NCI-H146 treated with DMSO at 0.1 percent for 48 hours (cell line): Measurements from ENCODE around the gene LRP3.
"Not testable (repeated sequence)": the region's sequence is repeated elsewhere in the genome, so short reads cannot be mapped to it uniquely, and the experiment has no call there.

Experiments used
- DNase-seq: peaks from one replicate; lab custom pipeline; 2025; ENCODE audit not compliant: unreplicated experiment; lab: John Stamatoyannopoulos, UW

The LRP3 gene

DNA sequence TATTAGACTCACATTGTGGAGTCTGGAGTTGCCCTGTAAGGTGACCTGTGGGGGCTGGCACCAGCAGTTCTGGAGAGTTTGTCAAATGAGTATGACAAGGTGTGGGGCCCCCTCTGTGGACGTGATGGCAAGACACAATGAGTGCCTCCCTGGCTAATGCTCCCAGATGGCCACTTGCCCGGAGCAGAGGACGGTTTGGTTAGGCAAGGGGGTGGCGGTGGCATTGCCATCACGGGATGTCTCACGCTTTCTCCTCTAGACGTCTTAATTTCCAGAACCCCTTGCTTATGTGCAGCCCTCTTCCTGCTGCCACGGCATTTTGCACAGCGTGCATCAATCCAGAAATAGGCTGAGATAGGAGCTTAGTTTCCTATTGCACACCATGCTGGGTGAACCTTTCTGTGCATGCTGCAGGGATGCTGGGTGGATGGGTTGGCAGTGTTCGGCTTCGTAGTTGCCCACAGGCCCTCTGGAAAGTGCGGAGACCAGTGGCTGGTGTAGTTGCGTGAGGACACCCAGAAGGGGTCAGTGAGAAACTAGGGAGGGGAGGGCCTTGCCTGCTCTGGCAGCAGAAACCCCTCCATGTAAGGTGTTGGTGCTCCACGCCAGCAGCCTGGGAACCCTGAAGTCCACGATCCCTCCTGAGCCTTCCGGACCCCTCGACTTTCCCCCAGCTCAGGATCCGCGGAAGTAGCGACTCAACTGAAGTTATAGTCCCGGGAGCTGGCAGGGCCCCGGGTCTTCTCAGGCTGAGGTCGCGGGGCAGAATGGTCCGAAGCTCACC, 18.1 kb upstream of the LRP3 start:
- peak; percentile 35 for DNase-seq

DNA sequence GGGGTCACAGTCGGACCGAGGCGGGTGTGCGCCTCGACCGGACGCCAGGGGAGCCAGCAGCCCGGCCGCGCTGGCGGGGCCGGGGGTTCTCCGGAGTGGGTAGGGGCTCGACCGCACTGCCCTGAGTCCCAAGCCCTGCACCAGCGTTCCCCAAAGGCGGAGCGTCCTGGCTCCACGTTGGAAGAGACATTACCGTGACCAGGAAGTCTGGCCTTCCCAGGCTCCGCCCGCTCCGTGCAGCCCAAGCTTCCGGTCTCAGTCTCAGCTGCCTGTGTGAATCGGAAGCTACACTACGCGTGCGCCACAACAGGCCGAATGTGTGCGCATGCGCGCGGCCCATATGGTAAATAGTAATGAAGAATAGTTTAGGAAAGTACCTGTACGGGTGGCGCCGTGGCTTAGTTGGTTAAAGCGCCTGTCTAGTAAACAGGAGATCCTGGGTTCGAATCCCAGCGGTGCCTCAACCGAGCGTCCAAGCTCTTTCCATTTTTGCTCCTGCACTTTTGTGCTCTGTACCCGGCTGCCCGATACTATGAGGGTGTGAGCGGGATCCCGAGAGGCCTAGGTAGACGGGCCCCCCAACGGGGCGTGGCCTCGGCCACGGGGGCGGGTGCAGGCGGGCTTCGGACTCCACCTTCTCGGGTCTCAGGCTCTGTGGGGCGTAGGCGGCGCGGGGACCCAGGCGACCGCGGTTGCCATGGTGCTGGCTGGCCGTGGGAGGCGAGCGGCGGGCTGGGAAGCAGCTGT, 17.3 kb upstream of the LRP3 start:
- peak; percentile 100 for DNase-seq

- peak; percentile 79 for DNase-seq
Observed at GRCh38 chr19:33177417-33177979, 16.6 kb upstream of the LRP3 start.

DNA sequence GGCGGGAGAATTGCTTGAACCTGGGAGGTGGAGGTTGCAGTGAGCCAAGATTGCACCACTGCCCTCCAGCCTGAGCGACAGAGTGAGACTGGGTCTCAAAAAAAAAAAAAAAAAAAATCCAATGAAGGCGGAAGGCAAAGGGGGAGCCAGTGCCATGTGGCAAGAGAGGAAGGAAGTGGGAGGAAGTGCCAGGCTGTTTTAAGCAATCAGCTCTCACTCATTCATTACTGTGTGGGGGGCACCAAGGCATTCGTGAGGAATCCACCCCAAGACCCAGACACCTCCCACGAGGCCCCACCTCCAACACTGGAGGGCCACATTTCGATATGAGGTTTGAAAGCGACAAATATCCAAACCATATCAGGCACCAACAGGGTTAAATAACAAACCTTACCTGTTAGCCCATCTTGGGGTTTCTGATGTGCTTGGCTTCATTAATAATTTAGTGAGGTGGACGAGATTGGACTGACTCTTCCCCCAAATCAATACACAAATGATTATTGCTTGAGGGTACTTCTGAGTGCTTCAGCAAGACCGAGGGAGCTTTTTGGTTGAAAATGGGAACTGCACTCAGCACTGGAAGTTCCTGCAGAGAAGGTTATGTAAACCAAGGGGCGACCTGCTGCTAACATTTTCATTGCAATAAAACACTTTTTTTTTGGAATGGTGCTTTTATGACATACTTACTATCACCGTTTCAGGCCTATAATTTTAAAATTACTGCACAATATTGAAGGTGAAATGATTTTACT, 7.5 kb upstream of the LRP3 start:
- no peak for DNase-seq

DNA sequence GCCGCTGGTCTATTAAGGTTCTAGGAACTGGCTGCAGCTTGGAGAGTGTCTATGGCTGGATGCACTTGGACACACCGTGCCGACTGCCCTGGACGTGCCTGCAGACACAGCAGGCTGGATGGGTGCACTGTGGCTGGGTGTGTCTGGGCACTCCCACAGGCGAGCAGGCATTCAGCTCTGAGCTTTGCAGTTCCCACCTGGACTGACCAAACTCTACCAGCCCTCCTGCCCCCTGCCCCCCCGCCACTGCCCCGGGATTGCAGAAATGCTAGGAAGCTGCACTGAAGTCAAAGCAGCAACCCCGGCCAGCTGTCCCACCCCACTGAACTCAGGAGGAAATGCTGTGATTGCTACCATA, 7.0 kb upstream of the LRP3 start:
- DNase-seq: no peak

DNA sequence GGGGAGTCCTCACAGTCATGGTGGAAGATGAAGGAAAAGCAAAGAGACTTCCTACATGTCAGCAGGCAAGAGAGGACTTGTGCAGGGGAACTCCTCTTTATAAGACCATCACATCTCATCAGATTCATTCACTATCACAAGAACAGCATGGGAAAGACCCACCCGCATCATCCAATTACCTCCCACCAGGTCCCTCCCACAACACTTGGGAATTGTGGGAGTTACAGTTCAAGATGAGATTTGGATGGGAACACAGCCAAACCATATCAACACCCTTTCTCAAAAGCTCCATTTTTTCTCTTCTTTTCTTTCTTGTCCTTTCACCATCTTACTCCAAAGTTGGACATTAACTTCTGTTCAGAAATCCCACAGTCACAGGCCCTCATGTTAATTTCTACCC, 4.7 kb upstream of the LRP3 start:
- no peak for DNase-seq

- DNase-seq: not testable (repeated sequence)
Observed at GRCh38 chr19:33191092-33191491, 3.0 kb upstream of the LRP3 start.

- DNase-seq: no peak
Observed at GRCh38 chr19:33191501-33191900, 2.6 kb upstream of the LRP3 start.

- no peak for DNase-seq
Observed at GRCh38 chr19:33192010-33192409, 2.1 kb upstream of the LRP3 start.

- DNase-seq: no peak
Observed at GRCh38 chr19:33193269-33193864, 763 bp upstream of the LRP3 start.

DNA sequence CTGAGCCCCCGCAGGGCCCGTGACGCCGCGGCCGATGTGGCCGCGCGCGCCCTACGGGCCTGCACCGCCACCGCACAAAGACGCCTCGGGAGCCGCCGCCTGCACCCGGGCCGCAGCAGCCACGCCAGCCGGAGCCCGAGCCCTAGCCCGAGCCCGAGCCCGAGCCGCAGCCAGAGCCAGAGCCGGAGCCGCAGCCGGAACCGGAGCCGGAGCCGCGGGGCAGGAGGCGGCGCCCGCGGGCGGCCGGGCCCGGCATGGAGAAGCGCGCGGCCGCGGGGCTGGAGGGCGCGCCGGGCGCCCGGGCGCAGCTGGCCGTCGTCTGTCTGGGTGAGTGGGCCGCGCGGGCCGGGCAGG, 379 bp downstream of the LRP3 start:
- no peak for DNase-seq

DNA sequence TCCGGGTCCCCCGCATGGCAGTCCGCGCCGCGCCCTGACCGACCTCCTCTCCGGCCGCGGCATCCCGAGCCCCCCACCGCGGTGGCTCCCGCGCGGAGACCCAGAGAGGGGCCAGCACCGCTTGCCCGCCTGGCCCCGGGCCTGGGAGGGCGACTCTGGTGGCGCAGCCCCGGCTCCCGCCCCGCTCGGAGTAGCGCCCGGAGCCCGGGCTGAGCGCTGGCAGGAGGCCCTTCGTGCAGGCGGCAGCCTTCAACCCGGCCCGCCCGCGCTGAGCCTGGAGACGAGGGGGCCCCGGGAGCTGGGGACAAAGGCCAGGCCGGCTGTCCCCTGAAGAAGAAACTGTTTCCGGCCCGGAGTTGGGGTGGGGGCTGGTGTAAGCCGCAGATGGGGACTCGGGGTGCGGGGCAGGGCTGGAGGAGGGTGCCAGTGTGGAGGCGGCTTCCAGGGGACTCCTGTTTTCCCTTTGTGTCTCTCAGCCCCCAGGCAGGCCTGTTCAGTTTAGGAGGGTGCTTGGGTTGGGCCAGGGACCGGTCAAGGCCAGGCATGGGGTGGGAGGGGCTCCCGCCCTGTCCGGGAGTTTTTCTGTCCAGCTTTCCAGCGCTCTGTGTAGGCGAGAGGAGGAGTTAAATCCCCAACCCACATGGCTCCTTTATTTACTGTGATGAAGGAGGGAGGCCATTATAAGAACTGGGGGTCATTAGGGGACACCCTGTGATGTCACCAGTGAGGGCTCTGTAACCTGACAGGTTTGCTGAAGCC, 935 bp downstream of the LRP3 start:
- DNase-seq: peak; percentile 16

DNA sequence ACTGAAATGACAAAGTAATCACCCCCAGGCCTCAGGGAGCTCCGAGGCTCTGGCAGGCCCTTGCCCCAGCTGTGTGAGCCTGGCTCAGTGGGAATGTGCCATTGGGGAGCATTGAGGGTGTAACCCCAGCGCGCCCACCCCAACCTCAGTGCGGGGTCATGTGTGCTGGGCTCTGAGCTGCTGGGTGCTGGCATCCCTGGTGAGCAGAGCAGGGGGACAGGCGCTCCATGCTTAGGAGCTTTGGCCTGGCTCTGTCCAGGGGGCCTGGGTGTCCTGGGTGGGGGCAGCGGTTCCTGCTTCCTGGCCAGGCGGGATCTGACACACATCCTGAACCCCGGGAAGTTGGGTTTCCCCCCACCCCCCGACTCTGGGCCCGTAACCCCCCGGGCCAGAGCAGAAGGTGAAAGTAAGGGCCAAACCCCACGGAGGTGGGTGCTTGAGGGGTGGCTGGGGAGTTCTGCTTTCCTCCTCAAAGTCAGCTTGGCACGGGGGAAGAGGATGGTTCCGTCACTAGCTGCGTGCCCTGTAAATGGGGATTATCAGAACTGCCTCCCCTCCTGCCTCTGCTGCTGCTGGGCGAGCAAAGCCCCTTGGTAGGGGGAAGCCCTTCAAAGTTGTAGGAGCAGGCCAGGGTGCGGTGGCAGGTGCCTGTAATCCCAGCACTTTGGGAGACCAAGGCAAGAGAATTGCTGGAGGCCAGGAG, 1.7 kb downstream of the LRP3 start:
- DNase-seq: no peak

DNA sequence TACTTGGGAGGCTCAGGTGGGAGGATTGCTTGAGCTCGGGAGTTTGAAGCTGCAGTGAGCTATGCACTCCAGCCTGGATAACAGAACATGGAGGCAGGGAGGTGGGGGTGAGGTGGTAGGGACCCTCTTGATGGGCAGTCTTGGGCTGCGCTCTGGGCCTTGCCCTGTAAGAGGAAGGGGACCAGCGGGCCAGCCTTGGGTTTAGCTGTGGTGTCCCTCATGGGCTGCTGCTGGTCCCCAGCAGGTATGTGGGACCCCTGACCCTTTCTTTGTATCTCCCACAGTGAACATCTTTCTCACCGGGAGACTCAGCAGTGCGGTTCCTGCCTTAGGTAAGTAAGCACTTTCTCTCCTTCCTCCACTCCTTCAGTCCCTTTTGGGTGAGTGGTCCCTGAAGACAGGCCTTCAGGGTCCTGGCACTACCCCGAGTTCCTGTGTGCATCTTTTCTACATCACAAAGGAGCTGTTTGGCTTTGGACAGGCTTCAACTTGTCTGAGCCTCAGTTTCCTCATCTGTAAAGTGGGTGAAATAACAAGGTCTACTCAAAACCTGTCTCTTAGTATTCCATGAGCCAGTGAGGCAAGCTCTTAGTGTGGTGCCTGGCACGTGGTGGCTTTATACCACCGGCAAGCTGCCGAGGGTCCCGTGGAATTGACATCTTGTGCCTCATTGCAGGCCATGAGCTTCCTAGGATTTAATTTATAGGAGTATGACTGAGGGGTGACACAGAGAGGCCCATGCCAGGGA, 2.5 kb downstream of the LRP3 start:
- no peak for DNase-seq

- no peak for DNase-seq
Observed at GRCh38 chr19:33197591-33198000, 3.5 kb downstream of the LRP3 start.

- no peak for DNase-seq
Observed at GRCh38 chr19:33198169-33198568, 4.0 kb downstream of the LRP3 start.

GRCh38 chr19:33199441-33200265, 5.5 kb downstream of the LRP3 start:
- DNase-seq: no peak

DNA sequence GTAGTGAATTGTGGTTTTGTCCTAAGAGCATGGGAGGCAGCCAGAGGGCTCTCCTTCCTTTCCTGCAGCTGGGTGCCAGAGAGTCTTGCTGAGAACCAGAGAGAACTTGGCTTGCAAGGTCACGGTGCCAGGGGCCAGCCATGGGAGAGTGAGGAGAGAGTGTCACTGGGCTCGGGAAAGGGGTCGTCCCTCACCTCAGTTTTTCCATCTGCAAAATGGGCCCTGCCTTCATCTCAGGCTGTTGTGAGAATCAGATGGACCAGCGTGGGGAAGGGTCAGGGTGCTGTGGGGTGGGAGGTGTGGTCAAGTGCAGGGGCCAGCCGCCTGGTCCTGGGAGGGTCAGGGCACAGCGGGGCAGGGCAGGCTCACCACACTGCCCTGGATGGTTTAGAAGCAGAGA, 7.3 kb downstream of the LRP3 start:
- no peak for DNase-seq
